ENCODE measurements around the gene WDFY2. TPM values are rescaled to one million over a fixed set of nuclear protein-coding genes. Genes with fewer than 3 reads are reported as not detected.

WDFY2 gene
- total RNA-seq, 1 donor: 11.9 TPM

DNA sequence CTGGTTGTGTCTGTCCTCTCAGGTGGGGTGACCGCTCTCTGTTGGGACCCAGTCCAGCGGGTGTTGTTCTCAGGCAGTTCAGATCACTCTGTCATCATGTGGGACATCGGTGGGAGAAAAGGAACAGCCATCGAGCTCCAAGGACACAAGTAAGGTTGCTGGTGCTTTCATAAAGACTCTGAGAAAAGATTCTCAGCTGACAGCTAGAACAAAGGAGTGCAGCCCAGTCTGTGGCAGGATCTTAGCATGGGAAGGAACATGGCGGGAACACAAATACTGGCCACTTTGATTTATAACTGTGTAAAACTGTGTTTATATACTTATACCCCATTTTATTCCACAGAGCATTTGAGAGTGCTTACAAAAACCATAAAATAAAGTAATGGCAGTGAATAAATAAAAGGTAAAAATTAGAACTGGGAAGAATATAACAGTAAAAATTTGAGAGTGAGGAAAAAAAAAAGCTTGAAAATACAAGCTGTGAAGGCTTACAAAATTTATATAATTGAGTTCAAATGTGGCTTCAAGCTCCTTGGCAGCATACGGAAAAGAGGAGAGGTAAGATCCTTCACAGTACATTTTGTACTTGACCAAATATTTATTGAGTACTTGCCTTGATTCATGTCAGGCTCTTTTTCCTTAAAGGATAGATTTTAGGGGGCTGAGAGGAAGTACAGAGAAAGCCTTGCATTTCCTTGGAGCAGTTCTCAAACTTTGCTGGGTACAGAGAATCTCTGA, 154.9 kb downstream of the WDFY2 start:
- Histone ChIP-seq H3K36me3 (ENCODE audit: insufficient read depth, low read length) (peaks cover 26% of the 10 kb centered on the region), H4K20me1 (ENCODE audit: insufficient read depth, low read length) (peaks cover 4% of the 10 kb centered on the region), H3K4me2 (ENCODE audit: insufficient read depth, low read length) (no peak overlapping the region), H3K4me3 (ENCODE audit: insufficient read depth, low read length) (no peak overlapping the region), H3K27ac (ENCODE audit: low read depth, low read length) (no peak overlapping the region), H2AFZ (ENCODE audit: low read length) (no peak overlapping the region), H3K9me3 (ENCODE audit: low read depth, low read length) (no peaks in the 10 kb centered on the region), H3K79me2 (ENCODE audit: insufficient read depth, low read length) (peaks cover 20% of the 10 kb centered on the region), H3K27me3 (ENCODE audit: insufficient read depth, low read length) (no peaks in the 10 kb centered on the region), H3K4me1 (ENCODE audit: insufficient read depth, low read length) (peaks cover 15% of the 10 kb centered on the region)
- TF ChIP-seq, protein P1, sequence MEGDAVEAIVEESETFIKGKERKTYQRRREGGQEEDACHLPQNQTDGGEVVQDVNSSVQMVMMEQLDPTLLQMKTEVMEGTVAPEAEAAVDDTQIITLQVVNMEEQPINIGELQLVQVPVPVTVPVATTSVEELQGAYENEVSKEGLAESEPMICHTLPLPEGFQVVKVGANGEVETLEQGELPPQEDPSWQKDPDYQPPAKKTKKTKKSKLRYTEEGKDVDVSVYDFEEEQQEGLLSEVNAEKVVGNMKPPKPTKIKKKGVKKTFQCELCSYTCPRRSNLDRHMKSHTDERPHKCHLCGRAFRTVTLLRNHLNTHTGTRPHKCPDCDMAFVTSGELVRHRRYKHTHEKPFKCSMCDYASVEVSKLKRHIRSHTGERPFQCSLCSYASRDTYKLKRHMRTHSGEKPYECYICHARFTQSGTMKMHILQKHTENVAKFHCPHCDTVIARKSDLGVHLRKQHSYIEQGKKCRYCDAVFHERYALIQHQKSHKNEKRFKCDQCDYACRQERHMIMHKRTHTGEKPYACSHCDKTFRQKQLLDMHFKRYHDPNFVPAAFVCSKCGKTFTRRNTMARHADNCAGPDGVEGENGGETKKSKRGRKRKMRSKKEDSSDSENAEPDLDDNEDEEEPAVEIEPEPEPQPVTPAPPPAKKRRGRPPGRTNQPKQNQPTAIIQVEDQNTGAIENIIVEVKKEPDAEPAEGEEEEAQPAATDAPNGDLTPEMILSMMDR (IDR thresholded peaks at IDR 0.05; ENCODE audit: extremely low read depth, low read depth, low read length): no peak
- no peak for DNase-seq (ENCODE audit: insufficient read length, low spot score, missing footprints)

DNA sequence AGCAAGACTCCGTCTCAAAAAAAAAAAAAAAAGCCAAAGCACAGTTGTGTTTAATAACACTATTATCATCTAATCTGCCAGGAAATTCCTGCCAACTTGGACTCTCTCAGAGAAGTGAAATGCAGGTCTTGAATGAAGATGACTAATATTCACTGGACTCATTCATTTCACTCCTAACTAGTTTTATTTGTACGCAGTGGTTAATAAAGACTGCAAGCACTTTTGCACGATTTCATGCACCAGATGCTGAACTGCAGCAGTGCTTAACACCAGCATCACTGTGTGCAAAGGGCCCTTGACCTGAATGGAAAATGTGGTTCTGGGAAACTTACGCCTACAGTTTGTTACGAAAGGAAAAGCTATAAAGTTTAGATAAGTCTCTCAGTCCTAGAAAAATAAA, 156.4 kb downstream of the WDFY2 start:
- H2AFZ ChIP-seq (ENCODE audit: low read length): no peak overlapping the region
- no peak overlapping the region for H3K27ac ChIP-seq (ENCODE audit: low read depth, low read length)
- peaks cover 28% of the 10 kb centered on the region for H3K36me3 ChIP-seq (ENCODE audit: insufficient read depth, low read length)
- H3K79me2 ChIP-seq (ENCODE audit: insufficient read depth, low read length): peaks cover 22% of the 10 kb centered on the region
- no peak overlapping the region for H3K4me2 ChIP-seq (ENCODE audit: insufficient read depth, low read length)
- DNase-seq (ENCODE audit: insufficient read length, low spot score, missing footprints): no peak
- TF ChIP-seq, protein P1 (IDR thresholded peaks at IDR 0.05; ENCODE audit: extremely low read depth, low read depth, low read length): no peak
- no peak overlapping the region for H3K4me3 ChIP-seq (ENCODE audit: insufficient read depth, low read length)
- no peaks in the 10 kb centered on the region for H4K20me1 ChIP-seq (ENCODE audit: insufficient read depth, low read length)
- no peaks in the 10 kb centered on the region for H3K27me3 ChIP-seq (ENCODE audit: insufficient read depth, low read length)
- H3K9me3 ChIP-seq (ENCODE audit: low read depth, low read length): no peaks in the 10 kb centered on the region
- peaks cover 4% of the 10 kb centered on the region for H3K4me1 ChIP-seq (ENCODE audit: insufficient read depth, low read length)

DNA sequence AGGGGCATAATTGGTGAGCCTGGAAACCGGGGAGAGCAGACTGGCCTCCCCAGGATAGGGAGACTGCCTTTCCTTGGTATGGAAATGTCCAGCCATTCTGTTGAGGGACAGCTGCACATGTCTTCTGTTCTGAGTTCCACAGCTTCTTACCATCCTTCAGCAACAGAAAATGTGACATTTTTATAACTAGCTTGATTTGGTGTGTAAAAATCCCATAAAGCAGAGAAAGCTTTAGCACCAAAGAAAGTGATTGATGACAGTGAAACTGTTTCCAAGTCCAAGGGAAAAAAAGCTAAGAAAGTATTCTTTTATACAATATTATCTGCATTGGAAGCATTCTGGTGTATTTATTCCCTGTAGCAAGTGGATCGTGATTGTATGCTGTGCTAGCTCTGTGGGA, 157.8 kb downstream of the WDFY2 start:
- DNase-seq (ENCODE audit: insufficient read length, low spot score, missing footprints): no peak

DNA sequence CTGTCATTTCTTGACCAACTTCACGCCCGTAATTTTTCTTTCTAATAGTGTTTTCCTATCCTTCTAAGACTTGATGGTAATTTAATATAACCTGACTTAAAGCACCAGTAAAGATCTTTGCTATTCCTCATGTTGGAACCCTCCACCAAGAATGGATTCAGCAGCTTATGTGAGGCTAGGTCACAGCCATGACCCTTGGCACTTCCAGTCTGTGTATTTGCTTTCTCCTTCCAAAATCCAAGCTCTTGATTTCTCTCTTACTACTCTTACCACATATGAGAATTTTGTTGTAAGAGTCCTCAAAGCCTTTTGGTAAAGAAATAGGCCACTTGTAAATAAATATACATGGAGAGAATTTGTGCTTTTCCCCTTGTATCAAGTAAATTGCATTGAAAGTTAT, 158.3 kb downstream of the WDFY2 start:
- TF ChIP-seq, protein P1 (IDR thresholded peaks at IDR 0.05; ENCODE audit: extremely low read depth, low read depth, low read length): no peak
- no peak overlapping the region for H3K4me2 ChIP-seq (ENCODE audit: insufficient read depth, low read length)
- peaks cover 2% of the 10 kb centered on the region for H3K9me3 ChIP-seq (ENCODE audit: low read depth, low read length)
- H3K4me3 ChIP-seq (ENCODE audit: insufficient read depth, low read length): no peak overlapping the region
- no peak overlapping the region for H2AFZ ChIP-seq (ENCODE audit: low read length)
- H3K79me2 ChIP-seq (ENCODE audit: insufficient read depth, low read length): peaks cover 16% of the 10 kb centered on the region
- no peak overlapping the region for H3K27ac ChIP-seq (ENCODE audit: low read depth, low read length)
- no peak for DNase-seq (ENCODE audit: insufficient read length, low spot score, missing footprints)
- H3K36me3 ChIP-seq (ENCODE audit: insufficient read depth, low read length): peaks cover 35% of the 10 kb centered on the region
- no peaks in the 10 kb centered on the region for H3K27me3 ChIP-seq (ENCODE audit: insufficient read depth, low read length)
- no peaks in the 10 kb centered on the region for H4K20me1 ChIP-seq (ENCODE audit: insufficient read depth, low read length)
- H3K4me1 ChIP-seq (ENCODE audit: insufficient read depth, low read length): peaks cover 4% of the 10 kb centered on the region

More for the DNA sequence above, 157.8 kb downstream of the WDFY2 start:
- Histone ChIP-seq H3K27ac (ENCODE audit: low read depth, low read length) (no peak overlapping the region), H4K20me1 (ENCODE audit: insufficient read depth, low read length) (no peaks in the 10 kb centered on the region), H3K9me3 (ENCODE audit: low read depth, low read length) (no peaks in the 10 kb centered on the region), H3K4me1 (ENCODE audit: insufficient read depth, low read length) (peaks cover 4% of the 10 kb centered on the region), H3K36me3 (ENCODE audit: insufficient read depth, low read length) (peaks cover 31% of the 10 kb centered on the region), H3K27me3 (ENCODE audit: insufficient read depth, low read length) (no peaks in the 10 kb centered on the region), H2AFZ (ENCODE audit: low read length) (no peak overlapping the region), H3K79me2 (ENCODE audit: insufficient read depth, low read length) (peaks cover 17% of the 10 kb centered on the region), H3K4me3 (ENCODE audit: insufficient read depth, low read length) (no peak overlapping the region), H3K4me2 (ENCODE audit: insufficient read depth, low read length) (no peak overlapping the region)
- TF ChIP-seq, protein P1 (IDR thresholded peaks at IDR 0.05; ENCODE audit: extremely low read depth, low read depth, low read length): no peak
